ENCODE measurements around the gene PIGR.

- TF ChIP-seq CTCF (conservative IDR thresholded peaks at IDR 0.05; ENCODE audit: low read length): no peak
- no peak for TF ChIP-seq EZH2phosphoT487 (IDR thresholded peaks at IDR 0.05; ENCODE audit: borderline replicate concordance, low read depth, low read length)
These were observed 27.9 kb upstream of the PIGR start for GRCh38 chr1:206974140-206974539.
